CD14-positive monocyte (primary cell): Measurements from ENCODE around the gene ZNF546. TPM values are rescaled to one million over a fixed set of nuclear protein-coding genes. Genes with fewer than 3 reads are reported as not detected.

ENCODE experiments used
- DNase-seq, 3 donors: peaks; one replicate each; pipeline ENCODE4 v3.0.0-alpha.2; 2011 to 2022
- H2AFZ ChIP-seq: 2 replicates; pipeline ENCODE4 v1.6.0; 2012; ENCODE audit warnings: mild to moderate bottlenecking, low read depth, low read length, inconsistent platforms; ENCODE audit not compliant: insufficient read depth, poor library complexity, severe bottlenecking
- H3K27ac ChIP-seq, 2 donors: 1 replicate in 1 of 2; 2 replicates in 1 of 2; pipeline ENCODE4 v1.5.1; 2012 to 2013; ENCODE audit warnings: low read length in 2 of 2, control low read depth in 1 of 2, inconsistent platforms in 1 of 2, low read depth in 1 of 2, mild to moderate bottlenecking in 1 of 2
- H3K27me3 ChIP-seq, 2 donors: one replicate each; pipeline versions ENCODE4 v1.6.0 to v1.6.1; 2011 to 2013; ENCODE audit warnings: low read length in 2 of 2; ENCODE audit not compliant: control insufficient read depth in 2 of 2, insufficient read depth in 2 of 2
- H3K36me3 ChIP-seq, 2 donors: replicated peaks in 1 of 2; 1 replicate in 1 of 2; 2 replicates in 1 of 2; pipeline versions ENCODE4 v1.5.1 to v1.6.1; 2012 to 2013; ENCODE audit warnings: low read length in 2 of 2, control low read depth in 1 of 2, inconsistent platforms in 1 of 2, mild to moderate bottlenecking in 1 of 2; ENCODE audit not compliant: insufficient read depth in 2 of 2, control insufficient read depth in 1 of 2
- H3K4me1 ChIP-seq, 2 donors: 1 replicate in 1 of 2; 2 replicates in 1 of 2; pipeline versions ENCODE4 v1.5.1 to v1.6.1; 2012 to 2013; ENCODE audit warnings: low read length in 2 of 2, control low read depth in 1 of 2, inconsistent platforms in 1 of 2, mild to moderate bottlenecking in 1 of 2, moderate library complexity in 1 of 2; ENCODE audit not compliant: insufficient read depth in 2 of 2, control insufficient read depth in 1 of 2
- H3K4me2 ChIP-seq: replicated peaks from 2 replicates; pipeline ENCODE3; 2012; ENCODE audit warnings: low read length, moderate library complexity, mild to moderate bottlenecking; ENCODE audit not compliant: poor library complexity, severe bottlenecking; ENCODE audit errors: extremely low read depth
- H3K4me3 ChIP-seq, 3 experiments: fragments of 200-600 bp in 1 of 3; sonication (generic) in 1 of 3; replicated peaks in 1 of 3; 1 replicate in 2 of 3; 2 replicates in 1 of 3; pipeline ENCODE4 v1.5.1; 2011 to 2013; ENCODE audit warnings: low read length in 3 of 3, mild to moderate bottlenecking in 3 of 3, control low read depth in 2 of 3, low read depth in 2 of 3, inconsistent platforms in 1 of 3, moderate library complexity in 1 of 3
- H3K79me2 ChIP-seq: 2 replicates; pipeline ENCODE4 v1.6.0; 2012; ENCODE audit warnings: mild to moderate bottlenecking, control low read depth, inconsistent platforms, low read length, moderate library complexity; ENCODE audit not compliant: insufficient read depth
- H3K9ac ChIP-seq: 2 replicates; pipeline ENCODE4 v1.6.0; 2017; ENCODE audit warnings: low read length, mild to moderate bottlenecking; ENCODE audit not compliant: insufficient read depth, poor library complexity, severe bottlenecking
- H3K9me3 ChIP-seq, 2 donors: replicated peaks in 1 of 2; 1 replicate in 1 of 2; 2 replicates in 1 of 2; pipeline versions ENCODE4 v1.5.1 to v1.6.1; 2012 to 2013; ENCODE audit warnings: low read length in 2 of 2, control low read depth in 1 of 2; ENCODE audit not compliant: control insufficient read depth in 1 of 2, insufficient read depth in 1 of 2
- H4K20me1 ChIP-seq: 2 replicates; pipeline ENCODE4 v1.6.0; 2012; ENCODE audit warnings: mild to moderate bottlenecking, low read length, control low read depth, moderate library complexity; ENCODE audit not compliant: insufficient read depth
- H3K27ac Mint-ChIP-seq, 7 donors: one replicate each; pipeline ENCODE4 v1.8.0; 2020; ENCODE audit warnings: mild to moderate bottlenecking in 7 of 7, mixed read lengths in 7 of 7, moderate library complexity in 6 of 7, inconsistent platforms in 2 of 7
- H3K27me3 Mint-ChIP-seq, 3 donors: one replicate each; pipeline ENCODE4 v1.8.0; 2021 to 2022; ENCODE audit warnings: low read depth in 3 of 3, mild to moderate bottlenecking in 3 of 3, mixed read lengths in 3 of 3, moderate library complexity in 3 of 3, inconsistent platforms in 1 of 3
- H3K36me3 Mint-ChIP-seq, 2 donors: one replicate each; pipeline ENCODE4 v1.8.0; 2020; ENCODE audit warnings: mixed read lengths in 2 of 2, inconsistent platforms in 1 of 2, mild to moderate bottlenecking in 1 of 2
- H3K4me1 Mint-ChIP-seq: one replicate; pipeline ENCODE4 v1.8.0; 2020; ENCODE audit warnings: mild to moderate bottlenecking, mixed read lengths
- H3K4me3 Mint-ChIP-seq, 2 donors: one replicate each; pipeline ENCODE4 v1.8.0; 2020; ENCODE audit warnings: mild to moderate bottlenecking in 2 of 2, mixed read lengths in 2 of 2, moderate library complexity in 1 of 2
- H3K9me3 Mint-ChIP-seq, 7 donors: one replicate each; pipeline ENCODE4 v1.8.0; 2020 to 2022; ENCODE audit warnings: mixed read lengths in 7 of 7, mild to moderate bottlenecking in 6 of 7, moderate library complexity in 6 of 7, inconsistent platforms in 2 of 7
- WGBS: methylation state at CpG from one replicate; pipeline ENCODE4 v1.1.5; 2013; ENCODE audit warnings: missing lambda C conversion rate; ENCODE audit not compliant: insufficient coverage; 5-methylcytosine and 5-hydroxymethylcytosine counted together
- intact Hi-C, 2 donors: fragments of 100-400 bp; cut with micrococcal nuclease; formaldehyde crosslinking; loops; one replicate each; pipeline versions ENCODE4 v1.15.0 to v1.15.1; 2023
- polyA plus RNA-seq, 3 donors: library from polyadenylated mRNA; depleted of rRNA in 1 of 3; unstranded in 2 of 3; stranded (reverse) in 1 of 3; fragments of 300-500 nt in 2 of 3; fragments of >200 nt in 1 of 3; fragmentation: Illumina TruSeq in 2 of 3; gene quantifications; 1 replicate in 2 of 3; 2 replicates in 1 of 3; pipeline ENCODE4 v1.2.3, GENCODE V29; 2012 to 2021
- TF ChIP-seq, protein P1 (sequence below): fragments of 200-600 bp; IDR thresholded peaks from one replicate; pipeline ENCODE4 v1.8.0; 2022; ENCODE audit warnings: antibody characterized with exemption, mild to moderate bottlenecking

The ZNF546 gene
- polyA plus RNA-seq, 3 donors: 1.3 to 2.3 (median 1.4) TPM

DNA sequence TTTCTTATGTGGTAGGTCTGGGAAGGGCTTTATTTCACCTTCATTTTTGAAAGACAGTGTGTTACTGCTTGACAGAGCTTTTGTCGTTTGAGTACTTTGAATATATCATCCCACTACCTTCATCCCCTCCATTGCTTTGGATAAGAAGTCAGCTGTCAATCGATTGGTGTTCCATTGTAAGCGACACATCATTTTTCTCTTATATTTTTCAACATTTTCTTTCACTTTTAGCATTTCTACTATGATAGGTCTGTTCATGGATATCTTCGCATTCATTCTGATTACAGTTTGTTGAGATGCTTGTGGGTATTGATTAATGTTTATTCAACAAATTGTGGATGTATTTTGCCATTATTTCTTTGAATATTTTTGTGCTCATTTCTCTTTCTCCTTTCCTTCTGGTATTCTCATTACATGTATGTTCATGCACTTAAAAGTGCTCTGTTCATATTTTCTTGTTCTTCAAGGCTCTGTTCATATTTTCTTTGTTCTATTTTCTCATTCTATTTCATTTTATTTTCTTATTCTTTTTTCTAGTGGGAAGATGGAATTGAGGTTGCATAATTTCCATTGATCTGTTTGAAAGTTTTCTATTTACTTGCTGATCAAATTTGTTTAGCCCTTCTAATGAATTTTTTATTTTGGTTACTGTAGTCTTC, 29.2 kb downstream of the ZNF546 start:
- WGBS: 93% methylated on average over 2 of the region's 4 CpGs
- Mint-ChIP-seq H3K4me3 (no peak overlapping the region), H3K27me3 (peaks cover 0 to 2% (median 0%) of the 10 kb centered on the region in 3 donors), H3K27ac (no peak overlapping the region), H3K9me3 (peaks cover 49 to 93% (median 80%) of the 10 kb centered on the region in 7 donors), H3K36me3 (no peaks in the 10 kb centered on the region), H3K4me1 (no peaks in the 10 kb centered on the region)
- Histone ChIP-seq H3K4me2 (no peak overlapping the region), H4K20me1 (no peaks in the 10 kb centered on the region), H3K79me2 (no peaks in the 10 kb centered on the region), H3K4me3 (no peak overlapping the region), H3K4me1 (no peaks in the 10 kb centered on the region), H3K27ac (no peak overlapping the region), H3K27me3 (no peaks in the 10 kb centered on the region), H3K9ac (no peak overlapping the region), H3K9me3 (peaks cover 60 to 89% of the 10 kb centered on the region in 2 donors), H3K36me3 (no peaks in the 10 kb centered on the region), H2AFZ (no peak overlapping the region)
- intact Hi-C loops: no loop called here
- DNase-seq: no peak
- TF ChIP-seq, protein P1, sequence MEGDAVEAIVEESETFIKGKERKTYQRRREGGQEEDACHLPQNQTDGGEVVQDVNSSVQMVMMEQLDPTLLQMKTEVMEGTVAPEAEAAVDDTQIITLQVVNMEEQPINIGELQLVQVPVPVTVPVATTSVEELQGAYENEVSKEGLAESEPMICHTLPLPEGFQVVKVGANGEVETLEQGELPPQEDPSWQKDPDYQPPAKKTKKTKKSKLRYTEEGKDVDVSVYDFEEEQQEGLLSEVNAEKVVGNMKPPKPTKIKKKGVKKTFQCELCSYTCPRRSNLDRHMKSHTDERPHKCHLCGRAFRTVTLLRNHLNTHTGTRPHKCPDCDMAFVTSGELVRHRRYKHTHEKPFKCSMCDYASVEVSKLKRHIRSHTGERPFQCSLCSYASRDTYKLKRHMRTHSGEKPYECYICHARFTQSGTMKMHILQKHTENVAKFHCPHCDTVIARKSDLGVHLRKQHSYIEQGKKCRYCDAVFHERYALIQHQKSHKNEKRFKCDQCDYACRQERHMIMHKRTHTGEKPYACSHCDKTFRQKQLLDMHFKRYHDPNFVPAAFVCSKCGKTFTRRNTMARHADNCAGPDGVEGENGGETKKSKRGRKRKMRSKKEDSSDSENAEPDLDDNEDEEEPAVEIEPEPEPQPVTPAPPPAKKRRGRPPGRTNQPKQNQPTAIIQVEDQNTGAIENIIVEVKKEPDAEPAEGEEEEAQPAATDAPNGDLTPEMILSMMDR: no peak

DNA sequence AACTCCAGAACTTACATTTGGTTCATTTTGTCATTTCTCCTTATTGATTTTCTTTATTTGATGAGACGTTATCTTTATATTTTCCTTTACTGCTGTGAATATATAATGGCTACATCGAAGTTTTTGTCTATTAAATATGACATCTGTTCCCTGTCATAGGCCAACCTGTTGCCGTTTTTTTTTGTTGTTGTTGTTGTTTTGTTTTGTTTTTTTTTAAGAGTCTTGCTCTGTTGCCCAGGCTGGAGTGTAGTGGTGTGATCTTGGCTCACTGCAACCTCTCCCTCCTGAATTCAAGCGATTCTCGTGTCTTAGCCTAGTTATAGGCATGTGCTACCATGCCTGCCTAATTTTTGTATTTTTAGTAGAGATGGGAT, 29.7 kb downstream of the ZNF546 start:
- Histone ChIP-seq H3K4me2 (no peak overlapping the region), H3K4me1 (no peaks in the 10 kb centered on the region), H3K9me3 (peaks cover 64 to 94% of the 10 kb centered on the region in 2 donors), H3K9ac (no peak overlapping the region), H3K79me2 (no peaks in the 10 kb centered on the region), H3K27me3 (no peaks in the 10 kb centered on the region), H4K20me1 (no peaks in the 10 kb centered on the region), H3K4me3 (no peak overlapping the region), H3K27ac (no peak overlapping the region), H2AFZ (no peak overlapping the region), H3K36me3 (no peaks in the 10 kb centered on the region)
- peaks cover 47 to 97% (median 83%) of the 10 kb centered on the region in 7 donors for H3K9me3 Mint-ChIP-seq
- H3K4me3 Mint-ChIP-seq: no peak overlapping the region
- intact Hi-C loops: no loop called here
- H3K4me1 Mint-ChIP-seq: no peaks in the 10 kb centered on the region
- H3K27me3 Mint-ChIP-seq: peaks cover 0 to 2% (median 0%) of the 10 kb centered on the region in 3 donors
- 100% methylated on average over 1 of the region's 5 CpGs for WGBS
- TF ChIP-seq, protein P1: no peak
- DNase-seq: no peak
- no peak overlapping the region for H3K27ac Mint-ChIP-seq
- no peaks in the 10 kb centered on the region for H3K36me3 Mint-ChIP-seq
